Measurements from ENCODE around the gene CDC37L1. TPM values are rescaled to one million over a fixed set of nuclear protein-coding genes. Genes with fewer than 3 reads are reported as not detected.
"Not testable (repeated sequence)": the region's sequence is repeated elsewhere in the genome, so short reads cannot be mapped to it uniquely, and the experiment has no call there.

CDC37L1 gene
- total RNA-seq, 1 donor from 2014 or later: 21.8 TPM

- TF ChIP-seq CTCF (conservative IDR thresholded peaks at IDR 0.05; ENCODE audit: low read depth, low read length): no peak
- no peak overlapping the region for H3K4me3 ChIP-seq (ENCODE audit: low read depth, low read length)
- DNase-seq (ENCODE audit: low read depth): no peak
Observed at GRCh38 chr9:4654084-4654483, 25.3 kb upstream of the CDC37L1 start.

DNA sequence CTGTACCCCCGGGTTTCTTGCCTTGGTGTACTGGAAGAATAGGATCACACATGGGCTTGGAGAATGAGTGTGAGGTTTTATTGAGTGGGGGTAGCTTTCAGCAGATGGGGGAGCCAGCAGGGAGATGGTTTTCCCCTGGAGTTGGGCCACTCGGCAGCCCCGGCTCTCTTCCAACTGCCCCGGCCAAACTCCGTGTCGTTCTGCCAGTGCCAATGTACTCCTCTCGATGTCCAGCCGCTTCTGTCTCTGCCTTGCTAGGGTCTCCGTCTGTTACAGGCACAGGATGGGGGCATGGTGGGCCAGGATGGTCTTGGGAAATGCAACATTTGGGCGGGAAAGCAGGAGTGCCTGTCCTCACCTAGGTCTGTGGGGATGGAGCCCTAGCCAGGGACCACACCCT is 24.8 kb upstream of the CDC37L1 start:
- no peak for DNase-seq (ENCODE audit: low read depth)
- no peak for TF ChIP-seq CTCF (conservative IDR thresholded peaks at IDR 0.05; ENCODE audit: low read depth, low read length)
- H3K4me3 ChIP-seq (ENCODE audit: low read depth, low read length): no peak overlapping the region

DNA sequence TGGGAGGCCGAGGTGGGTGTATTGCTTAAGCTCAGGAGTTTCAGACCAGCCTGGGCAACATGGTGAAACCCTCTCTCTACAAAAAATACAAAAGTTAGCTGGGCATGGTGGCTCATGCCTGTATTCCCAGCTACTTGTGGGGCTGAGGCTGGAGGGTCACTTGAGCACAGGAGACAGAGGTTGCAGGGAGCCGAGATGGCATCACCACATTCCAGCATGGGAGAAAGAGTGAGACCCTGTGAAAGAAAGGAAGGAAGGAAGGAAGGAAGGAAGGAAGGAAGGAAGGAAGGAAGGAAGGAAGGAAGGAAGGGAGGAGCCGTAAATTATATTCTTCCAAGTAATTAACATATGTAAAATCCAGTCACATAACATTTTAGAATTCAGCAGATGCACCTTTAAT is 23.2 kb upstream of the CDC37L1 start:
- not testable (repeated sequence) for H3K4me3 ChIP-seq (ENCODE audit: low read depth, low read length); DNase-seq (ENCODE audit: low read depth)

- no peak for TF ChIP-seq CTCF (conservative IDR thresholded peaks at IDR 0.05; ENCODE audit: low read depth, low read length)
- no peak overlapping the region for H3K4me3 ChIP-seq (ENCODE audit: low read depth, low read length)
- no peak for DNase-seq (ENCODE audit: low read depth)
Observed at GRCh38 chr9:4656621-4657020, 22.7 kb upstream of the CDC37L1 start.

DNA sequence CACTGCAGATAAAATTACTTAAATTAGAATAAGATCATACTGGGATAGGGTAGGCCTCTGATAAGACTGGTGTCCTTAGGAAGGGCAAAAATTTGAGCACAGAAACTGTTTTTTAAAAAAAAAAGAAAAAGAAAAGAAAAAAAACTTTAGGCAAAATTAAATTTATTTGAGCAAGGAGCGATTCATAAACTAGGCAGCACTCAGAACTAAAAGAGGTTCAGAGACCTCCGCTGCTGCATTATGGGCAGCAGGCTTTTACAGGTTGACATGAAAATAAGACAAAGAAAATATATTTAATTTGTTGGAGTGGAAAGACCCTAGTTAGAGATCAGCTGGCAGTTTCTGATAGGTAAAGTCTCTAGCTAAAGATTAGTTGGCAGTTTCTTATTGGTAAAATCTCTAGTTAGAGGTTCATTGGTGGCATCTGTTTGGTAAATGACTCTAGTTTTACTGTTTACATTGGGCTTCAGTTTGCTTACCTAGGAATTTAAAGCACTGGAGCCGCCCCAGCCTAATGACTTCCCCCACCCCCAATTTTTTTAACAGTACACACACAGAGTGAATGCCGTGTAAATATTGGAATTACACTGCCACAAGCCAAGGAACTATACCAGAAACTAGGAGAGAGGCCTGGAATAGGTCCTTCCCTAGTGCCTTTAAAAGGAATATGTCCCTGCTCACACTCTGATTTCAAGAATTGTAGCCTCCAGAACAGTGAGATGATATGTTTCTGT is 21.8 kb upstream of the CDC37L1 start:
- no peak for DNase-seq (ENCODE audit: low read depth)
- TF ChIP-seq CTCF (conservative IDR thresholded peaks at IDR 0.05; ENCODE audit: low read depth, low read length): no peak
- no peak overlapping the region for H3K4me3 ChIP-seq (ENCODE audit: low read depth, low read length)

DNA sequence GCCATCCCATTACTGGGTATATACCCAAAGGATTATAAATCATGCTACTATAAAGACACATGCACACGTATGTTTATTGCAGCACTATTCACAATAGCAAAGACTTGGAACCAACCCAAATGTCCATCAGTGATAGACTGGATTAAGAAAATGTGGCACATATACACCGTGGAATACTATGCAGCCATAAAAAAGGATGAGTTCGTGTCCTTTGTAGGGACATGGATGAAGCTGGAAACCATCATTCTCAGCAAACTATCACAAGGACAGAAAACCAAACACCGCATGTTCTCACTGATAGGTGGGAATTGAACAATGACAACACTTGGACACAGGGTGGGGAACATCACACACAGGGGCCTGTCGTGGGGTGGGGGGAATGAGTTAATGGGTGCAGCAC is 18.7 kb upstream of the CDC37L1 start:
- DNase-seq (ENCODE audit: low read depth); H3K4me3 ChIP-seq (ENCODE audit: low read depth, low read length): not testable (repeated sequence)

GRCh38 chr9:4661165-4661564 is 18.2 kb upstream of the CDC37L1 start:
- DNase-seq (ENCODE audit: low read depth): no peak
- no peak overlapping the region for H3K4me3 ChIP-seq (ENCODE audit: low read depth, low read length)
- no peak for TF ChIP-seq CTCF (conservative IDR thresholded peaks at IDR 0.05; ENCODE audit: low read depth, low read length)

DNA sequence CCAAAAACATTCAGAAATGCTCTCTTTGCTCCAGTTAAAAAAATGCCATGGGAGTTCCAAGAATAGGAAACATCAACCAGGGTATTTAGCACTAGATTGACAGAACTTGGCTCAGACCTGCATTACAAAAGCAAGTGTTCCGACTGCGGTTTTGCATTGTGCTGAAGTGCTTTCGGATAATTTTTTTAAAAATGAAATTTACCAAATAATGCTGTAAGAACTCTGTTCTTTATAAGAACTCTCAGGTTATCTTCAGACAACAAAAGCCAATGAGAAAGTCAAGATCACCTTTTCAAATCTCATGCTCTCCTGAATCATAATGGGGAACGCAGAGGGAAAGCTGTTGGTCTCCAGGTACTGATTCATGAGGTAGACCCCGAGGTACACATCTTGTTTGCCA is 17.8 kb upstream of the CDC37L1 start:
- peak overlapping the region; percentile 84 for H3K4me3 ChIP-seq (ENCODE audit: low read depth, low read length)
- DNase-seq (ENCODE audit: low read depth): no peak
- TF ChIP-seq CTCF (conservative IDR thresholded peaks at IDR 0.05; ENCODE audit: low read depth, low read length): no peak

Data from epithelial cell of proximal tubule (primary cell).